ENCODE data around the gene ARTN. TPM values are rescaled to one million over a fixed set of nuclear protein-coding genes. Genes with fewer than 3 reads are reported as not detected.

Gene ARTN
- total RNA-seq, 1 experiment from 2014 or later, result 10.6 TPM

DNA sequence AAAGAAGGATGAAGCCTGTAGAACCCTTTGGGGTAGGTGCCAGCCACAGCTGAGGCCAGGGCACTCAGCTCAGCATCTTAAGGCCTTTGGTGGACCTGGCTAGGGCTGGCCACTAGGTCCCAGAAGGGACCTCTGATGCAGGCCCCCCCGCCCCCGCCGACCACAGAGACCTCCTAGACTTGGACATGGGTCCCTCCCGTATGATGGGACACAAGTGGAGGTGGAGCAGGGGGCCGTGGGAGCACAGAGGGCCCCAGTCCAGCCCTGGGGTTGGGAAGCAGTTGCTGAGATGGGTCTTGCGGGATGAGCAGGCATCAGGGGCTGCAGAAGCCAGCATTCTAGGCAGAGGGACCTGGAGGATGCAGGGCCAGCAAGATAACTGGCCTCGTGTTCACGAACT is 48.6 kb downstream of the ARTN start:
- DNase-seq, result no peak
- Histone ChIP-seq H2BK20ac (ENCODE audit: low read depth, low read length, poor library complexity, severe bottlenecking) (no peak overlapping the region), H4K8ac (replicated peaks; ENCODE audit: insufficient read length, low read depth, low read length) (no peak overlapping the region), H3K79me2 (ENCODE audit: insufficient read depth, low read length) (no peaks in the 10 kb centered on the region; the same call in 1 of the 2 replicates), H4K91ac (ENCODE audit: insufficient read length, low read depth, low read length) (no peak overlapping the region), H2BK15ac (ENCODE audit: low read depth, low read length) (no peak overlapping the region), H2BK12ac (ENCODE audit: insufficient read length, low read depth, low read length) (no peak overlapping the region), H3K27ac (ENCODE audit: insufficient read length, low read depth, low read length) (no peak overlapping the region), H3T11ph (ENCODE audit: low read length) (no peak overlapping the region), H4K20me1 (ENCODE audit: control insufficient read depth, insufficient read depth, insufficient read length) (no peaks in the 10 kb centered on the region), H3K9ac (ENCODE audit: extremely low read depth, insufficient read length, low read length) (no peak overlapping the region), H3K18ac (ENCODE audit: insufficient read length, low read depth, low read length) (no peak overlapping the region), H3K4me1 (ENCODE audit: insufficient read depth, low read length) (peaks cover 3% of the 10 kb centered on the region; the same call in 1 of the 2 replicates), H3K4ac (ENCODE audit: low read depth, low read length) (no peak overlapping the region), H3K9me3 (ENCODE audit: control insufficient read depth, low read depth, low read length) (no peaks in the 10 kb centered on the region), H3K56ac (ENCODE audit: insufficient read length, low read depth, low read length) (no peak overlapping the region), H3K4me2 (ENCODE audit: insufficient read depth, insufficient read length, low read length) (no peak overlapping the region), H4K5ac (ENCODE audit: insufficient read length, low read depth, low read length) (no peak overlapping the region), H2BK5ac (ENCODE audit: insufficient read length, low read length) (no peak overlapping the region), H3K14ac (ENCODE audit: insufficient read depth, low read length) (no peak overlapping the region), H3K27me3 (ENCODE audit: insufficient read depth, low read length) (no peaks in the 10 kb centered on the region), H3K23ac (ENCODE audit: insufficient read length, low read depth, low read length) (no peak overlapping the region), H2BK120ac (ENCODE audit: low read depth, low read length, poor library complexity, severe bottlenecking) (no peak overlapping the region), H2AK5ac (ENCODE audit: insufficient read length, low read length) (no peak overlapping the region), H2AFZ (ENCODE audit: low read length) (no peak overlapping the region), H3K23me2 (ENCODE audit: insufficient read length, low read depth, low read length, poor library complexity, severe bottlenecking) (peaks cover 10% of the 10 kb centered on the region), H3K79me1 (ENCODE audit: insufficient read depth, low read depth, low read length, poor library complexity, severe bottlenecking) (no peaks in the 10 kb centered on the region)
- no CpG with 5 or more reads among the region's 8 CpGs for WGBS (ENCODE audit: extremely low coverage, insufficient read length, low lambda C conversion rate)
- no peak for TF ChIP-seq CTCF (conservative IDR thresholded peaks at IDR 0.05)
- Mint-ChIP-seq H3K27me3 (ENCODE audit: low read depth) (no peaks in the 10 kb centered on the region), H3K4me1 (peaks cover 20 to 23% of the 10 kb centered on the region in 2 experiments), H3K27ac (no peak overlapping the region), H3K36me3 (ENCODE audit: insufficient read depth in 1 of 3, low read depth in 3 of 3) (peaks cover 21 to 60% (median 58%) of the 10 kb centered on the region in 3 experiments; a peak in 6 of 7 replicates), H3K9me3 (no peaks in the 10 kb centered on the region; a peak in 1 of 5 replicates), H3K4me3 (no peak overlapping the region)
